Right ventricle myocardium superior (tissue), 1 donor: ENCODE measurements around the gene REEP6. TPM values are rescaled to one million over a fixed set of nuclear protein-coding genes. Genes with fewer than 3 reads are reported as not detected.
A peak's percentile ranks its signal among the peaks of the same experiment; 100 is the strongest.

Experiments used
- ATAC-seq: fragments of 200-7000 bp; cut with Tn5 transposase; one replicate; pipeline ENCODE4 v1.9.1; 2020; ENCODE audit warnings: mild to moderate bottlenecking; ENCODE audit not compliant: poor library complexity
- DNase-seq: peaks from one replicate; pipeline ENCODE4 v3.0.0-alpha.2; 2020
- intact Hi-C: fragments of 100-400 bp; cut with DNase I; formaldehyde crosslinking; loops from one replicate; pipeline ENCODE4 v1.11.2; 2022
- total RNA-seq: library from RNA; stranded (reverse); fragmentation: NEBNext Ultra II Directional; extraction: Animal tissue kit (Norgen Biotek cat#: 25700); gene quantifications from one replicate; pipeline ENCODE4 v1.2.1, GENCODE V29; 2021
- donor health status: DM: no; HTN: yes; CAD: no; lungs with severe emphysema.

Gene REEP6
- total RNA-seq, 1 donor from 2014 or later, result 1.1 TPM

- DNase-seq, result no peak
- ATAC-seq, result no peak
- intact Hi-C loops, result no loop called here
These were observed 10.2 kb downstream of the REEP6 start for GRCh38 chr19:1501200-1501595.

DNA sequence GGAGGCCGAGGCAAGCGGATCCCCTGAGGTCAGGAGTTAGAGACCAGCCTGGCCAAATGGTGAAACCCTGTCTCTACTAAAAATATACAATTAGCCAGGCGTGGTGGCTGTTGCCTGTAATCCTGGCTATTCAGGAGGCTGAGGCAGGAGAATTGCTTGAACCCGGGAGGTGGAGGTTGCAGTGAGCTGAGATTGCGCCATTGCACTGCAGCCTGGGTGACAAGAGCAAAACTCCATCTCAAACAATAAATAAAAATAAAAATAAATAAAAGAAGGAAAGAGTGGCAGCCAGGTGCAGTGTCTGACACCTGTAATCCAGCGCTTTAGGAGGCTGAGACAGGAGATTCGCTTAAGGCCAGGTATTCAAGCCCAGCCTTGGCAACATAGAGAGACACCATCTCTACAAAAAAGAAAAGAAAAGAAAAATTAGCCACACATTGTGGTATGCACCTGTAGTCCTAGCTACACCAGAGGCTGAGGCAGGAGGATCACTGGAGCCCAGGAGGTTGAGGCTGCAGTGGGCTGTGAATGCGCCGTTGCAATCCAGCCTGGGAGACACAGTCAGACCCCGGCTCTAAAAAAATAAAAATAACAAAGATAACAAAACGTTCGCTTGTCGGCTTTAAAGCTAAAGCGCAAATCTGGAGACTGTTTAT lies 11.6 kb downstream of the REEP6 start:
- DNase-seq (no peak), ATAC-seq (no peak)
- intact Hi-C loops, result no loop called here

- ATAC-seq (peak; percentile 7), DNase-seq (peak; percentile 72)
- intact Hi-C loops, result no loop called here
These were observed 12.3 kb downstream of the REEP6 start for GRCh38 chr19:1503089-1503924.

GRCh38 chr19:1503925-1504773 lies 13.2 kb downstream of the REEP6 start:
- DNase-seq, result no peak
- intact Hi-C loops, result no loop called here
- ATAC-seq, result no peak

- intact Hi-C loops, result no loop called here
These were observed 14.0 kb downstream of the REEP6 start for GRCh38 chr19:1505012-1505411.

DNA sequence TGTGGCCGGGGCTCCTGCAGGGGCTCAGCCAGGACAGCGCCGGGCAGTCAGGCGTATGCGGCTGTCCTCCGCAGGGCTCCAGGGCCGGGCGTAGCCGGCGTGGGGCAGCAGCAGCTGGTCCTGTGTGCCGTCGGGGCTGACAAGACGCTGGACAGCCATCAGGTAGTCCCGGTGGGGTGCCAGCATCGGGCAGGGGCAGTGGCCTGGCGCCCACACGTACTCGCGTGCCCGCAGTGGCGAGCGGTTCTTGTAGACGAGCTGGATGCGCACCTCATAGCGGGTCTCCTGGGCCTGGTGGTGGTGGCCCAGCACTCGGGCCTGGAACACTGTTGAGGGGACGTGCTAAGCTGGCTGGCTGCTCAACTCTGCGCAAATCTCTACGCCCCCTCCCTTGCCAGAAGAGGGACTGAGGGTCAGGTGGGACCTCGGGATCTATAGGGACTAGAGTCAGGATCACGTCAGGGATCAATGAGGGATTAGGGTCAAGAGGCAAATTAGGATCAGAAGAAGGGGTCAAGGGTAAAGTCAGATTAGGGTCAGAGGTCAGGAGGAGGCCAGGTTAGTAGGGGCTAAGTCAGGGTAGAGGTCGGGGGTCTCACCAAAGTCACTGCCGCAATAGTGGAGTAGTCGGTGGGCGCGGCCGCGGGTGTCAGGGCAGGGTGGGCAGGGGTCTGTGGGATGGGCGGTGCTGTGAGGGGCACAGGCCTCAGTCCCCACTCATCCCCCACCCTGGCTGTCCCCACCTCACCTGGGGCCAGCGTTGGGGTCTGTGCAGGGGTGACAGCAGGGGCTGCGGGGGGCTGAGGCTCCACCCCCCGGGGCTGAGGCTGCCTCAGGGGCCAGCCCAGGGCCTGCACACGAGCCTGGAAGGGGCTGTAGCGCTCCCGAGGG lies 15.3 kb downstream of the REEP6 start:
- ATAC-seq, result no peak
- intact Hi-C loops, result no loop called here
- no peak for DNase-seq

More at GRCh38 chr19:1505012-1505411, 14.0 kb downstream of the REEP6 start:
- DNase-seq, result no peak
- ATAC-seq, result no peak

GRCh38 chr19:1507192-1507660 lies 16.2 kb downstream of the REEP6 start:
- no peak for ATAC-seq
- intact Hi-C loops, result no loop called here
- no peak for DNase-seq

GRCh38 chr19:1507763-1508506 lies 17.0 kb downstream of the REEP6 start:
- intact Hi-C loops, result no loop called here
- peak; percentile 93 for ATAC-seq
- DNase-seq, result peak; percentile 95

DNA sequence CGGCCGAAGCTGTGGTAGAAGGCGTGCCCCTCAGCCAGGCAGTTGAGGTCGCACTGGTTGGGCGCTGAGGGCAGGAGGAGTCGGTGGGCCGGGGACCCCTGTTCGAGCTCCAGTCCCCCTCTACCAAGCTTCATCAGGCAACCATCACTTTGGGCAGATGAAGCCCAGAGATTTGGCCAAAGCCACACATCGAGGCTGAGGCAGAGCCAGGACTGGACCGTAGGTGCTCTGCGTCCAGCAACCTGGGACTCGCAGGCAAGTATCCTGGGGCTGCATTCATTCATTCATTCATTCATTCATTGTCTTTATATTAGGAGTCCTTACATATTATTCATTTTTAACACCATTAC lies 17.5 kb downstream of the REEP6 start:
- intact Hi-C loops, result no loop called here
- ATAC-seq (no peak), DNase-seq (no peak)

DNA sequence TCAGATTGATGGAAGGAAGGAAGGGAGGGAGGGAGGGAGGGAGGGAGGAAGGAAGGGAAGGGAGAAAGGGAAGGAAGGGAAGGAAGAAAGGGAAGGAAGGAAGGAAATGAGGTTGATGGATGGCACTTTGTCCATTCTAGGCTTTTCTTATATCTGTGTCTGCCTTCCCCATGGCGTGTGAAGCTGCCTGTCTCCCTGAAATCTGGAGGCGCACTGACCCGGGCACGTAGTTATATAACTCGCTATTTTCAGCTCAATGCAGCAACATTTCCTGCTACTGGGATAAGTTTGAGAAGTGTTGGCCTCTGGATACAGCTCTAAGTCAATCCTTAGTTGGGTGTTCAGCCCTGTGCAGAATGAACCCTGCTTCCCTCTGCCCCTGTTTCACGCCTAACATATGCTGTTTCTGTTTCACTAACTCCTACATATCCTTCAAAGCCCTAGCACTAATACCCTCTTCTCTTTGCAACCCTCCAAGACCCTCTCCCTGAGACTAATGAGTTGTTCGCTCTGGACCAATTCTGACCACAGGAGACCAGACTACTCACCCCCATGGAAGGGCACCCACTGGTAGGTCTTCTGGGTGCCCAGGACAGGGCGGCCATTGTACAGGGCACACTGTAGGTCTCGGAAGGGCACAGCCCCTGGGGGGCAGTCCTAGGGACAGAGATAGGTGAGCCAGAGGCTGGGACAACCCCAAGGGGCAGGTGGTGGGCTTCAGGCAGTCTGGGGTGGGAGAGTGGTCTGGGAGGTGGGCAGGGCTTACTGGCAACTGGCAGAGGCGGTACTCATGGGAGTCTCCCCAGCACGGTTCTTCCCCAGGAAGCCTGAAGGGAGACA lies 18.8 kb downstream of the REEP6 start:
- intact Hi-C loops, result no loop called here
- no peak for DNase-seq
- no peak for ATAC-seq

- DNase-seq (no peak), ATAC-seq (no peak)
- intact Hi-C loops, result no loop called here
These were observed 19.4 kb downstream of the REEP6 start for GRCh38 chr19:1510442-1510806.

GRCh38 chr19:1510807-1511206 lies 19.8 kb downstream of the REEP6 start:
- DNase-seq, result no peak
- intact Hi-C loops, result no loop called here
- no peak for ATAC-seq

- DNase-seq (no peak), ATAC-seq (no peak)
- intact Hi-C loops, result no loop called here
These were observed 20.6 kb downstream of the REEP6 start for GRCh38 chr19:1511318-1512317.

GRCh38 chr19:1512671-1513498 lies 21.9 kb downstream of the REEP6 start, which contains the start of gene ADAMTSL5:
Gene ADAMTSL5, minus strand, starts transcription at chr19:1513019. Its CDS starts 2,076 bp downstream, at chr19:1510943.
- DNase-seq (peak; percentile 74), ATAC-seq (peak; percentile 72)
- intact Hi-C loops, result no loop called here
